ENCODE results near the gene DDX55. TPM values are rescaled to one million over a fixed set of nuclear protein-coding genes. Genes with fewer than 3 reads are reported as not detected.

The DDX55 gene
- total and polyA plus RNA-seq, 2 of the 13 experiments (the other 11 are each of a cell fraction or from before 2014, with no cell fraction given): 22.2 to 37.0 TPM

DNA sequence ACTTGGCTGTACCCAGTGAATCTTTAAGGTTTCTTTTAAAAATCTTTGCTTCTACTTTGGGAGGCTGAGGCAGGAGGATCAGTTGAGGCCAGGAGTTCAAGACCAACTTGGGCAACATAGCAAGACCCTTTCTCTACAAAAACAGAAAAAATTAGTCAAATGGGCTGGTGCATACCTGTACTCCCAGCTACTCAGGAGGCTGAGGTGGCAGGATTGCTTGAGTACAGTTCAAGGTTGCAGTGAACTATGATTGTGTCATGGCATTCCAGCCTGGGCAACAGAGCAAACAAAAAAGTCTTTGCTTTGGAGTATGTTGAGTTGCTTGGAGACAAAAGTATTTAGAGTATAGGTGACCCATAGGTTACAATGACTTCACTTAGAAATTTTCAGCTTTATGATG is 6.2 kb upstream of the DDX55 start (continued):
- TF ChIP-seq ELF3 (CRISPR knock-in tag; IDR thresholded peaks at IDR 0.05) (0 out of 2 replicates have a peak, but pooled peaks have one; percentile 15), FIP1L1 (IDR thresholded peaks at IDR 0.05; ENCODE audit: borderline replicate concordance, insufficient read depth, low read depth, low read length) (no peak), ZNF614 (CRISPR knock-in tag; IDR thresholded peaks at IDR 0.05; ENCODE audit: borderline replicate concordance) (peak; percentile 73), KLF11 (CRISPR knock-in tag; IDR thresholded peaks at IDR 0.05) (no peak), ZNF317 (CRISPR knock-in tag; IDR thresholded peaks at IDR 0.05) (no peak), NR2C2 (CRISPR knock-in tag; IDR thresholded peaks at IDR 0.05; ENCODE audit: borderline replicate concordance) (no peak; the same call in 1 of the 2 replicates), ZNF263 (CRISPR knock-in tag; IDR thresholded peaks at IDR 0.05) (no peak), TGIF2 (CRISPR knock-in tag; IDR thresholded peaks at IDR 0.05) (no peak), ZNF546 (CRISPR knock-in tag; conservative IDR thresholded peaks at IDR 0.05) (no peak), ZSCAN12 (CRISPR knock-in tag; IDR thresholded peaks at IDR 0.05) (no peak), ZBTB3 (CRISPR knock-in tag; IDR thresholded peaks at IDR 0.05; ENCODE audit: borderline replicate concordance, low read depth) (no peak), SRSF4 (IDR thresholded peaks at IDR 0.05; ENCODE audit: low read depth, low read length, poor library complexity, severe bottlenecking) (no peak), ZNF383 (CRISPR knock-in tag; IDR thresholded peaks at IDR 0.05; ENCODE audit: borderline replicate concordance) (no peak), TCF12 (IDR thresholded peaks at IDR 0.05) (no peak), TCF12 (CRISPR knock-in tag; IDR thresholded peaks at IDR 0.05) (no peak), ZNF569 (CRISPR knock-in tag; IDR thresholded peaks at IDR 0.05; ENCODE audit: borderline replicate concordance) (no peak), ZHX1 (CRISPR knock-in tag; IDR thresholded peaks at IDR 0.05; ENCODE audit: low read depth) (no peak), ZNF609 (CRISPR knock-in tag; IDR thresholded peaks at IDR 0.05; ENCODE audit: borderline replicate concordance) (no peak), ELF1 (CRISPR knock-in tag; IDR thresholded peaks at IDR 0.05) (no peak), ZNF10 (CRISPR knock-in tag; IDR thresholded peaks at IDR 0.05; ENCODE audit: borderline replicate concordance, low read depth) (no peak), ZFY (CRISPR knock-in tag; IDR thresholded peaks at IDR 0.05) (no peak), ZBTB42 (CRISPR knock-in tag; IDR thresholded peaks at IDR 0.05) (no peak), KLF9 (CRISPR knock-in tag; IDR thresholded peaks at IDR 0.05; ENCODE audit: low read depth) (no peak), CENPX (CRISPR knock-in tag; IDR thresholded peaks at IDR 0.05) (no peak)

All from HepG2 (cell line).